Colonic mucosa (tissue), 4 donors: ENCODE data around the gene USP34. TPM values are rescaled to one million over a fixed set of nuclear protein-coding genes. Genes with fewer than 3 reads are reported as not detected.

Source experiments
- DNase-seq: peaks from one replicate; pipeline ENCODE4 v3.0.0-alpha.2; 2020
- H3K27ac ChIP-seq: fragments of 200-600 bp; one replicate; pipeline ENCODE4 v1.8.0; 2021
- H3K27me3 ChIP-seq: fragments of 200-600 bp; one replicate; pipeline ENCODE4 v1.8.0; 2021
- H3K36me3 ChIP-seq: fragments of 200-600 bp; one replicate; pipeline ENCODE4 v1.8.0; 2021
- H3K4me1 ChIP-seq: fragments of 200-600 bp; one replicate; pipeline ENCODE4 v1.8.0; 2021; ENCODE audit warnings: mild to moderate bottlenecking
- H3K4me3 ChIP-seq: fragments of 200-600 bp; one replicate; pipeline ENCODE4 v1.8.0; 2021
- H3K9ac ChIP-seq, 2 donors: one replicate each; pipeline ENCODE4 v1.7.0; 2013; ENCODE audit warnings: control low read depth in 2 of 2, low read depth in 2 of 2, low read length in 2 of 2
- H3K9me3 ChIP-seq: fragments of 200-600 bp; one replicate; pipeline ENCODE4 v1.8.0; 2021
- CTCF ChIP-seq: fragments of 200-600 bp; IDR thresholded peaks from one replicate; pipeline ENCODE4 v1.8.0; 2022; ENCODE audit warnings: antibody characterized with exemption, mild to moderate bottlenecking
- intact Hi-C: fragments of 100-400 bp; cut with DNase I; formaldehyde crosslinking; loops from one replicate; pipeline ENCODE4 v1.14.1; 2022
- total RNA-seq, 2 donors: library from RNA; stranded (reverse); fragmentation: NEBNext Ultra II Directional in 1 of 2; extraction: Animal tissue kit (Norgen Biotek cat#: 25700) in 1 of 2; gene quantifications; one replicate each; pipeline ENCODE4 v1.2.1, GENCODE V29; 2021
- donor health status: healthy.
- donor health status: DM: no; HTN: no; CAD: no.
- donor health status: DM: no; HTN: no; CAD: no.

USP34 gene
- total RNA-seq, 2 donors from 2014 or later = 70.8 to 76.3 TPM

- no peak for DNase-seq
- no peaks in the 10 kb centered on the region for H3K9me3 ChIP-seq
- no peak for TF ChIP-seq CTCF
- H3K27ac ChIP-seq = no peak overlapping the region
- H3K4me3 ChIP-seq = no peak overlapping the region
- no peaks in the 10 kb centered on the region for H3K27me3 ChIP-seq
- no peaks in the 10 kb centered on the region for H3K4me1 ChIP-seq
- intact Hi-C loops = no loop called here
- H3K36me3 ChIP-seq = peaks cover 11% of the 10 kb centered on the region
- H3K9ac ChIP-seq = no peak overlapping the region
These were observed 218.9 kb downstream of the USP34 start for GRCh38 chr2:61252031-61252430.

- Histone ChIP-seq H3K27ac (no peak overlapping the region), H3K27me3 (no peaks in the 10 kb centered on the region), H3K4me3 (no peak overlapping the region), H3K9ac (no peak overlapping the region), H3K36me3 (peaks cover 9% of the 10 kb centered on the region), H3K4me1 (no peaks in the 10 kb centered on the region), H3K9me3 (no peaks in the 10 kb centered on the region)
- no peak for TF ChIP-seq CTCF
- no peak for DNase-seq
- intact Hi-C loops = no loop called here
These were observed 221.3 kb downstream of the USP34 start for GRCh38 chr2:61249521-61250071.

- Histone ChIP-seq H3K9ac (no peak overlapping the region), H3K4me1 (no peaks in the 10 kb centered on the region), H3K4me3 (no peak overlapping the region), H3K9me3 (no peaks in the 10 kb centered on the region), H3K36me3 (peaks cover 9% of the 10 kb centered on the region), H3K27me3 (no peaks in the 10 kb centered on the region), H3K27ac (no peak overlapping the region)
- intact Hi-C loops = no loop called here
- no peak for DNase-seq
- TF ChIP-seq CTCF = no peak
These were observed 223.6 kb downstream of the USP34 start for GRCh38 chr2:61247204-61247812.

GRCh38 chr2:61244694-61245093, 226.2 kb downstream of the USP34 start:
- H3K27ac ChIP-seq = no peak overlapping the region
- intact Hi-C loops = no loop called here
- H3K4me1 ChIP-seq = no peaks in the 10 kb centered on the region
- H3K36me3 ChIP-seq = peaks cover 9% of the 10 kb centered on the region
- H3K4me3 ChIP-seq = no peak overlapping the region
- DNase-seq = no peak
- no peaks in the 10 kb centered on the region for H3K9me3 ChIP-seq
- H3K27me3 ChIP-seq = no peaks in the 10 kb centered on the region
- H3K9ac ChIP-seq = no peak overlapping the region
- no peak for TF ChIP-seq CTCF

- H3K4me1 ChIP-seq = no peaks in the 10 kb centered on the region
- no peaks in the 10 kb centered on the region for H3K27me3 ChIP-seq
- intact Hi-C loops = no loop called here
- H3K4me3 ChIP-seq = no peak overlapping the region
- H3K9me3 ChIP-seq = no peaks in the 10 kb centered on the region
- H3K36me3 ChIP-seq = no peaks in the 10 kb centered on the region
- H3K27ac ChIP-seq = no peak overlapping the region
- DNase-seq = no peak
- TF ChIP-seq CTCF = no peak
- H3K9ac ChIP-seq = no peak overlapping the region
These were observed 229.6 kb downstream of the USP34 start for GRCh38 chr2:61241266-61241665.
